GM18502 (cell line): ENCODE data around the gene CNPY4.
"Not testable (repeated sequence)": the region's sequence is repeated elsewhere in the genome, so short reads cannot be mapped to it uniquely, and the experiment has no call there.

Experiments
- ATAC-seq: cut with Tn5 transposase; IDR thresholded peaks from one replicate; pipeline ENCODE4 v1.9.1; 2021; ENCODE audit warnings: mild to moderate bottlenecking; ENCODE audit not compliant: unreplicated experiment, poor library complexity

CNPY4 gene

GRCh38 chr7:100146350-100146749, 26.9 kb downstream of the CNPY4 start:
- not testable (repeated sequence) for ATAC-seq

- no peak for ATAC-seq
Measured at GRCh38 chr7:100147278-100147677, 27.8 kb downstream of the CNPY4 start.

GRCh38 chr7:100148225-100148558, 28.8 kb downstream of the CNPY4 start:
- ATAC-seq: no peak

GRCh38 chr7:100148559-100149328, 29.3 kb downstream of the CNPY4 start, which contains the start of gene LAMTOR4:
LAMTOR4 (plus strand) TSS chr7:100148918; CDS start chr7:100148973, 55 bp downstream.
- peak; percentile 94 for ATAC-seq

GRCh38 chr7:100152404-100152803, 33.0 kb downstream of the CNPY4 start:
- ATAC-seq: no peak

GRCh38 chr7:100152937-100153666, 33.7 kb downstream of the CNPY4 start:
- ATAC-seq: no peak

- no peak for ATAC-seq
Measured at GRCh38 chr7:100153708-100154535, 34.5 kb downstream of the CNPY4 start.

- ATAC-seq: no peak
Measured at GRCh38 chr7:100154651-100155491, 35.4 kb downstream of the CNPY4 start.

GRCh38 chr7:100155553-100156317, 36.3 kb downstream of the CNPY4 start:
- no peak for ATAC-seq

- no peak for ATAC-seq
Measured at GRCh38 chr7:100156331-100157068, 37.1 kb downstream of the CNPY4 start.

- ATAC-seq: no peak
Measured at GRCh38 chr7:100157069-100157333, 37.6 kb downstream of the CNPY4 start.

- ATAC-seq: no peak
Measured at GRCh38 chr7:100157334-100158228, 38.1 kb downstream of the CNPY4 start.

GRCh38 chr7:100158229-100159098, 39.0 kb downstream of the CNPY4 start, which contains the start of gene TRAPPC14:
TRAPPC14 (minus strand) TSS chr7:100158723; CDS start chr7:100158499, 224 bp downstream.
- peak; percentile 76 for ATAC-seq

- ATAC-seq: no peak
Measured at GRCh38 chr7:100159099-100159623, 39.7 kb downstream of the CNPY4 start.

- no peak for ATAC-seq
Measured at GRCh38 chr7:100160067-100160466, 40.6 kb downstream of the CNPY4 start.

- ATAC-seq: no peak
Measured at GRCh38 chr7:100163006-100163531, 43.6 kb downstream of the CNPY4 start.
